ENCODE data around the gene DPP7.

The DPP7 gene

DNA sequence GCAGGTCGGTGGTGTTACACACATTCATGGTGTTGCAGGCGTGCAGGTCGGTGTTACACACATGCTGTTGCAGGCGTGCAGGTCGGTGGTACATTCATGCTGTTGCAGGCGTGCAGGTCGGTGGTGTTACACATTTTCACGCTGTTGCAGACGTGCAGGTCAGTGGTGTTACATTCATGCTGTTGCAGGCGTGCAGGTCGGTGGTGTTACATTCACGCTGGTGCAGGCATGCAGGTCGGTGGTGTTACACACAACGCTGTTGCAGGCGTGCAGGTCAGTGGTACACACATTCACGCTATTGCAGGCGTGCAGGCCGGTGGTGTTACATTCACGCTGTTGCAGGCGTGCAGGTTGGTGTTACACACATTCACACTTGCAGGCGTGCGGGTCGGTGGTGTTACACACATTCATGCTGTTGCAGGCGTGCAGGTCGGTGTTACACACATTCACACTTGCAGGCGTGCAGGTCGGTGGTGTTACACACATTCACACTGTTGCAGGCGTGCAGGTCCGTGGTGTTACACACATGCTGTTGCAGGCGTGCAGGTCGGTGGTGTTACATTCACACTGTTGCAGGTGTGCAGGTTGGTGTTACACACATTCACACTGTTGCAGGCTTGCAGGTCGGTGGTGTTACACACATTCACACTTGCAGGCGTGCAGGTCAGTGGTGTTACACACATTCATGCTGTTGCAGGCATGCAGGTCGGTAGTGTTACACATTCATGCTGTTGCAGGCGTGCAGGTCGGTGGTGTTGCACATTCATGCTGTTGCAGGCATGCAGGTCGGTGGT, 11.1 kb downstream of the DPP7 start:
- Histone ChIP-seq H3K36me3 (peaks cover 56% of the 10 kb centered on the region), H3K9me3 (no peaks in the 10 kb centered on the region), H3K27me3 (no peaks in the 10 kb centered on the region), H3K4me1 (no peaks in the 10 kb centered on the region), H3K4me3 (ENCODE audit: low read depth, low read length) (no peak overlapping the region)
- no peak for DNase-seq
- TF ChIP-seq, protein P1, sequence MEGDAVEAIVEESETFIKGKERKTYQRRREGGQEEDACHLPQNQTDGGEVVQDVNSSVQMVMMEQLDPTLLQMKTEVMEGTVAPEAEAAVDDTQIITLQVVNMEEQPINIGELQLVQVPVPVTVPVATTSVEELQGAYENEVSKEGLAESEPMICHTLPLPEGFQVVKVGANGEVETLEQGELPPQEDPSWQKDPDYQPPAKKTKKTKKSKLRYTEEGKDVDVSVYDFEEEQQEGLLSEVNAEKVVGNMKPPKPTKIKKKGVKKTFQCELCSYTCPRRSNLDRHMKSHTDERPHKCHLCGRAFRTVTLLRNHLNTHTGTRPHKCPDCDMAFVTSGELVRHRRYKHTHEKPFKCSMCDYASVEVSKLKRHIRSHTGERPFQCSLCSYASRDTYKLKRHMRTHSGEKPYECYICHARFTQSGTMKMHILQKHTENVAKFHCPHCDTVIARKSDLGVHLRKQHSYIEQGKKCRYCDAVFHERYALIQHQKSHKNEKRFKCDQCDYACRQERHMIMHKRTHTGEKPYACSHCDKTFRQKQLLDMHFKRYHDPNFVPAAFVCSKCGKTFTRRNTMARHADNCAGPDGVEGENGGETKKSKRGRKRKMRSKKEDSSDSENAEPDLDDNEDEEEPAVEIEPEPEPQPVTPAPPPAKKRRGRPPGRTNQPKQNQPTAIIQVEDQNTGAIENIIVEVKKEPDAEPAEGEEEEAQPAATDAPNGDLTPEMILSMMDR (IDR thresholded peaks at IDR 0.05; ENCODE audit: low read depth, low read length), result no peak

DNA sequence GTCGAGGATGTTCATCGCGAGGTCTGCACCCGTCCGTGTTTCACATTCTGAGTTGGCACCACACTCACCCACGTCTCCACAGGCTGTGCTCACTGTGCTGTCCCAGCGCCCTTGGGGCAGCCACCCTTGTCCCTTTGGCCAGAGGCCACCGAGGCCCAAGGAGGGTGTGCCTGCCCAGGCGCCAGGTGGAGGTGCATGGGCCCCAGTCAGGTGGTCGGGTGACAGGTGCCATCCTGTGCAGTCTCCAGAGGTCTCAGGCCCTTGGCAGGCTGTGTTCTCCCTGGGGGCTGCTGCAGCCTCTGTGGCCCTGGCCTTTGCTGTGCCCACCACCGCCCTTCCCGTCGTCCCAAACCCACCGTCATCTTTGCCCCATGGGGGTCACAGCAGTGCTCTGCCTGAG, 15.3 kb downstream of the DPP7 start:
- Histone ChIP-seq H3K4me1 (no peaks in the 10 kb centered on the region), H3K36me3 (peaks cover 35% of the 10 kb centered on the region), H3K4me3 (ENCODE audit: low read depth, low read length) (no peak overlapping the region), H3K27me3 (no peaks in the 10 kb centered on the region), H3K9me3 (no peaks in the 10 kb centered on the region)
- no peak for DNase-seq
- TF ChIP-seq, protein P1 (IDR thresholded peaks at IDR 0.05; ENCODE audit: low read depth, low read length), result no peak

DNA sequence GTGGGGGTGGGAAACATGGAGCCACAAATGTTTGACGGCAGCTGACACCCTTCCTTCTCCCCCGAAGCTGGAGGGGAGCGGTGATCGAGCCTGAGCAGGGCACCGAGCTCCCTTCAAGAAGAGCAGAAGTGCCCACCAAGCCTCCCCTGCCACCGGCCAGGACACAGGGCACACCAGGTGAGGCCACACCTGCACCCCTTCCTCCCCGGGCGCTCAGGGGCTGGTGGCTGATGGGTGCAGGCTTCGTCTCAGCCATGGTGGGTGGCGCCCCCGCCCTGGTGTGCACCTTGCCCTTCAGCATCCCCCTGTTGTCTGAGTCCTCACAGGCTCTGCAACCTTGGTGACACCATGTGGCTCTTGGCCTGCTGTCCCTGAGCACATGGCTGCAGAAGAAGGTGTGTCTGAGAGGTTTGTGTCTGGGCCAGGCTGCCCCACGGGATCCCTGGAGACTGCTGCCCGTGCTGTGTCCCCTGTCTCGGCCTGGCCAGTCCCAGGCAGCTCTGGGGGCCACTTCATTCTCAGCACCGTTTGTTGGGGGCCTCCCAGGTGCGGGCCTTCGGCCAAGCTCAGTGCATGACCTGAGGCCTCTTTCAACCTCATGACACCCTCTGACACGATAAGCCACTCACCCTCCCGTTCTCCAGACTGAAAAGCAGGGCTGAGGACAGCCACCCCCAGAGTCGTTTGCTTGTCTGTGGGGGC, 16.6 kb downstream of the DPP7 start:
- peaks cover 29% of the 10 kb centered on the region for H3K36me3 ChIP-seq
- H3K4me3 ChIP-seq (ENCODE audit: low read depth, low read length), result no peak overlapping the region
- DNase-seq, result no peak
- no peaks in the 10 kb centered on the region for H3K27me3 ChIP-seq
- H3K9me3 ChIP-seq, result no peaks in the 10 kb centered on the region
- H3K4me1 ChIP-seq, result no peaks in the 10 kb centered on the region
- TF ChIP-seq, protein P1 (IDR thresholded peaks at IDR 0.05; ENCODE audit: low read depth, low read length), result no peak

DNA sequence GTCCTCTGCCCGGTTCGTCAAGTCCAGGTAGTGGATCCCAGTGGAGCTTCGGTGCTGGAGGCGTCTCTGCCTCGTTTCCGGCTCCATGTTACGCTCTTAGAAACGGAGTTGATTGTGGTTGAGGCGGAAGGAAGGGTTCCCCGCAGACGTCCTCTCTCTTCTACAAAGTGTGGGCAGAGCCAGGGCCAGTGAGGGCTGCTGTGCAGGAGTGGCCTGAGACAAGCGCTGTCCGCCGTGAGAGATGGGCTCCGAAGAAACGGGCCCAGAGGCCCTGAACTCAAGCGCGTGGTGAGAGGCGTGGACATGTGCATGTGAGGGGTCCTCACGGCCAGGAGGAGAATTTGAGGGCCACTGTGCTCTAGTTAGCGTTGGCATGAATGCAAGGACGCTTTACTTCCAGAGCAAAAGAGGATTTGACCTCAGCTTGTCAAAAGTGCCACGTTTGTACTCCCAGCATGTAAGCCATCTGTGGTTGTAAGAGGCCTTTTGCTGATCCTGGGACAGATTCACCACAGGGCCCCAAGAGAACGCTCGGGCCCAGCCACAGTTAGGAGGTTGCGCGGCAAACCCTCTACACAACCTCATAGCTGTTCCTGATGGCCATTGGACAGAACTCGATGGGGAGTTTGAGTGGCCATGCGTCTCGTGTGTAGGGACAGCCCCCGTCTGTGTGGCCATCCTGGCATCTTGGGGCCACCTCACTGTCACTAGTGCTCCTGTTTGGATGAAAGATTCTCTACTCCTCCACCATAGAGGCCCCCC, 17.6 kb downstream of the DPP7 start:
- Histone ChIP-seq H3K4me3 (ENCODE audit: low read depth, low read length) (no peak overlapping the region), H3K9me3 (no peaks in the 10 kb centered on the region), H3K27me3 (no peaks in the 10 kb centered on the region), H3K4me1 (no peaks in the 10 kb centered on the region), H3K36me3 (peaks cover 29% of the 10 kb centered on the region)
- DNase-seq, result no peak
- TF ChIP-seq, protein P1 (IDR thresholded peaks at IDR 0.05; ENCODE audit: low read depth, low read length), result no peak

DNA sequence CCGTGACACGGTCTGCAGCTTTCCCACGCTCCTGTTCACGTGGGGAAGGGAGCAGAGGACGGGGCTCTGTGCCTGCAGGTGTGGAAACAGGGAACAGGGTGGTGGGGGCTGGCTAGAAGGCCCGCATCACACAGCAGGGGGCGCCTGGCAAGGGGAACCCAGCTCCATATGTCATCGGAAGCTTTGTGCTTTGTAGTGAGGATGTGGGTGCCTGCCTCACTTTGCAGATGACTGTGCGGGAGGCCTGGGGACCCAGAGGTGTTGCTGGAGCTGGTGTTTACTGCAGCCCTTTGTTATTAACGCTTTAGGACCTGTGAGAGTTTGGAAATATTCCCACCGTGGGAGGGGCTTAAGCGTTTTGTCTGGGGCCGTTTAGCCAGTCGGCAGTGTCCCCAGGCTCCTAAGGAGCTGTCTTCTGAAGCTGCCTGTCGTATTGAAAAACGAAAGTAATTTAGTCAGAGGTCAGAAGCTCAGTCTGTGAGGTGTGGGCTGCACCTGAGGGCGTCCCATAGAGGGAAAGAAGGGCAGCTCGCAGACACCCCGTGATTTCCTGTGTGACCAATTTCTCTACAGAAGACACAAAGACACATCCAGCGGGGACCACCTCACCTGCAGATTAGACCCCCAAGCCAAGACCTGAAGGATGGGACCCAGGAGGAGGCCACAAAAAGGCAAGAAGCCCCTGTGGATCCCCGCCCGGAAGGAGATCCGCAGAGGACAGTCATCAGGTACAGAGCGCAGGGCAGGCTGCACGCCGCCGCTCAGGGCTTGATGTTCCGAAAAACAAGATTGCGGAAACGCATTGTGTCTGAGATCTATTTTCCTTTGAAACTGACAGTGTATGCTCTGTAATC, 18.6 kb downstream of the DPP7 start:
- H3K9me3 ChIP-seq, result no peaks in the 10 kb centered on the region
- no peak overlapping the region for H3K4me3 ChIP-seq (ENCODE audit: low read depth, low read length)
- peaks cover 19% of the 10 kb centered on the region for H3K36me3 ChIP-seq
- H3K4me1 ChIP-seq, result no peaks in the 10 kb centered on the region
- peak; percentile 64 for DNase-seq
- TF ChIP-seq, protein P1 (IDR thresholded peaks at IDR 0.05; ENCODE audit: low read depth, low read length), result peak; percentile 58
- no peaks in the 10 kb centered on the region for H3K27me3 ChIP-seq

Measured in BE2C (cell line).